ENCODE measurements around the gene DHRS11. TPM values are rescaled to one million over a fixed set of nuclear protein-coding genes. Genes with fewer than 3 reads are reported as not detected.

DHRS11 gene, protein sequence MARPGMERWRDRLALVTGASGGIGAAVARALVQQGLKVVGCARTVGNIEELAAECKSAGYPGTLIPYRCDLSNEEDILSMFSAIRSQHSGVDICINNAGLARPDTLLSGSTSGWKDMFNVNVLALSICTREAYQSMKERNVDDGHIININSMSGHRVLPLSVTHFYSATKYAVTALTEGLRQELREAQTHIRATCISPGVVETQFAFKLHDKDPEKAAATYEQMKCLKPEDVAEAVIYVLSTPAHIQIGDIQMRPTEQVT
- 12.9 and 19.1 TPM in 2 replicates for total RNA-seq (2014; rRNA removed; shearing (Covaris generic))
- polyA plus RNA-seq (2015; cell fraction: cytosol; rRNA removed): 23.6 and 28.0 TPM in 2 replicates
- polyA plus RNA-seq (2015; cell fraction: nucleus; rRNA removed): 60.3 and 62.5 TPM in 2 replicates

DNA sequence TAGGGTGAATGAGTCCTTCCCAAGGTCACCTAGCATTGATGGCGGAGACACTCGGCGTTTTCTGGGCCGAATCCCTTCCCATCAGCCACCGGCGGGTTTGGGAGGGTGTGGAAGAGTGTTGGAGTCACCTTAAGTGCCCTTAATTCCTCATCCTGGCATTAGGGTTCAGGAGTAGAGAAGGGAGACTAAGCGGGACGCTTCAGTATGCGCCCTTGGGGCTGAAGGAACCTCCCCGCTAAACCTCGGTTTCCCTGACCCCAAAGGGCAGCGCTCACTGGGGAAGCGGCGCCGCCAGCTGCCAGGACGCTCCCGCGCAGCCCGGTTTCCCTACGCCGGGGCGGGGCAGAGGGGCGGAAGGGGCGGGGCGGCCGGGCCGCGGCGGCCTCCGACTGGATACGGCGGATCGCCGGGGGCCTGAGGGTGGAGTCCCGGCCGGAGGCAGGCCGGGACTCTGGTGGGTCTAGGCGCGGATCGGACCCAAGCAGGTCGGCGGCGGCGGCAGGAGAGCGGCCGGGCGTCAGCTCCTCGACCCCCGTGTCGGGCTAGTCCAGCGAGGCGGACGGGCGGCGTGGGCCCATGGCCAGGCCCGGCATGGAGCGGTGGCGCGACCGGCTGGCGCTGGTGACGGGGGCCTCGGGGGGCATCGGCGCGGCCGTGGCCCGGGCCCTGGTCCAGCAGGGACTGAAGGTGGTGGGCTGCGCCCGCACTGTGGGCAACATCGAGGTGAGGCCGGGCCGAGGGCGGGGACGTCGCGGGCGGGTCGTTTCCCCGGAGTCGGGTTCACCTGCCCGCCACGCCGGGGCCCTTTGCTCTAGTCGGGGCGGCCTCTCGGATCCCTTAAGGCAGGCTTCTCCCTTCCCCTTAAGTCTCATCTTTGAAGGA lies at the start of gene DHRS11:
Gene DHRS11 (plus strand): TSS at position 446 of the 882 bp plus-strand sequence. CDS start 131 bp downstream, at position 577.
- in situ Hi-C loops (cut with HindIII; ENCODE audit: low pct_unique_long_range_greater_than_20kb, low sequenced_read_pairs): no loop called here
- peak; percentile 74 for DNase-seq (ENCODE audit: low read depth, low spot score)

DNA sequence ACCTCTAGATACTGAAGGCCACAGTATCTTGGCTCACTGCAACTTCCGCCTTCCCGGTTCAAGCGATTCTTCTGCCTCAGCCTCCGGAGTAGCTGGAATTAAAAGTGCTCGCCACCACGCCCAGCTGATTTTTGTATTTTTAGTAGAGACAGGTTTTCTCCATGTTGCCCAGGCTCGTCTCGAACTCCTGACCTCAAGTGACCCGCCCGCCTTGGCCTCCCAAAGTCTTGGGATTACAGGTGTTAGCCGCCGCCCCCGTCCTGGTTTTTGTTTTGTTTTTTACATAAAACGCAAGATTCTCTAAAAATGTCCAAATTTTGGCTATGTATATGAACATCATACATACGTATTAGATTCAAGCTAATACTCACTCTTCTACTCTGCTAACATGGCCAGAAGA lies 48.9 kb upstream of the DHRS11 start:
- in situ Hi-C loops (cut with HindIII; ENCODE audit: low pct_unique_long_range_greater_than_20kb, low sequenced_read_pairs): no loop called here
- DNase-seq (ENCODE audit: low read depth, low spot score): no peak

DNA sequence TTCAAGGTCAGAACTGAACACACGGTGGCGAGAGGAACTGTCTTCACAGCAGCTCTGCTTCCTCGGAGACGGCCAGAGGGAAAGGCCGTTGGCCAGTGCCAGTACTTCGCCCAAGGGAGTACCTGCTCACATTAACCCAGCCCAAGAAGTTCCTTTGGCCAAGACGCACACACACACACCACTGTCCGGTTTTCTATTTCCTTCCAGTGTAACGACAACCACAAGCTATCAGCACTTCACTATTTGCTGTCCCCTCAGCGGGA lies 47.7 kb upstream of the DHRS11 start:
- DNase-seq (ENCODE audit: low read depth, low spot score): peak; percentile 63
- in situ Hi-C loops (cut with HindIII; ENCODE audit: low pct_unique_long_range_greater_than_20kb, low sequenced_read_pairs): no loop called here

DNA sequence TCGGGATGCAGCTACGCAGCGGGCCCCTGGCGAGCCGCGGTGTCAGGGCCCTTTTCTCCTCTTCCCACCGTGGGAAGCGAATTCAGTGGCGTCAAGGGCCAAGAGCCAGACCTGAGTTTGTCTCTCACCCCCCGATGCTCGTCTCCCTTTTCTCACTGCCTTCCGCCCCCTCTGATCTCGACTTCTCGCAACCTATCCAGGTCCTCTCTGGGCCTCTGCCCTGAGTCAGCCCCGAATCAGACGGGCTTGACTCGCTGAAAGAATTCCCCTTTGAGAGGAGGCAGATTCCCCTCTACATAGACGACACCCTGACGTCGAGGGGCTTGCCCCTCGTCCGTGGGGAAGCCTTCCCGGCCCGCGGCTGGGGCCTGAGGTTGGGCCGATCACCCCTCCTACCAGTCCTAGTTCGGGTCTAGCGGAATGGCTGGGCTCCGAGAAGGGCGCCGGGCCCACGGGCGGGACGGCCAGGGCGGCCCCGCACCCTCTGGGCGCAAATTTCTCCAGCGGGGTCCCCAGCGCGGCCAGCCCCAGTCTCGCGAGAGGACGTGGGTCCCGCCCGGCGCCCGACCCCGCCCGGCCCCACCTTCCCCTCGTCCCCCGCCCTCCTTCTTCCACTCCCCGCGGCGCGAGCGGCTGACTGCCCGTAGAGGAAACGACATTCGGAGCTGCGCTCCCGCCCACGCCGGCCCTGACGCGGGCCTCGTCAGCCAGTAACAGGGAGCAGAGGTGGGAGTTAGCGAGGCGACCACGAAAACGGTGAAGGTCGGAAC lies 47.2 kb upstream of the DHRS11 start, which contains the start of gene GGNBP2:
Gene GGNBP2 (plus strand): TSS at position 613 of the 770 bp plus-strand sequence. CDS start 806 bp downstream, outside the sequence.
- in situ Hi-C loops (cut with HindIII; ENCODE audit: low pct_unique_long_range_greater_than_20kb, low sequenced_read_pairs): no loop called here
- DNase-seq (ENCODE audit: low read depth, low spot score): peak; percentile 91

DNA sequence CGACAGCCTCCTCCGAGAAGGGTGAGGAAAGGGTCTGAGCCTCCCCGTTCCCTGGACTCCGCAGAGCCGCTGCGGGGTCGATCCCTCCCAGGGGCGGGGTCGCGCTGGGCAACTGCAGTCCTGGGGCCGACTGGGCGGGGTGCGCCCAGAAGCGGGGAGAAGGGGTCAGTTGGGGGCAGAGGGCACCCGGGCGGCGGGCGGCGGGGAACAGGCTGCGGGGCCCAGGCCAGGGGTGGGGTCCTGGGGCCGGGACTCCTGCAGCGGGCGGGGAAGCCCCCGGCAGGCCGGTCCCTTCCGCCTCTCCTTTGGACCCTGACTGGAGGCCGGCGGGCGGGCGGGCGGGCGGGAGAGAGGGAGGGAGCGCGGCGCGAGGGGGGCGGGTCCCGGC lies 46.6 kb upstream of the DHRS11 start:
- DNase-seq (ENCODE audit: low read depth, low spot score): no peak
- in situ Hi-C loops (cut with HindIII; ENCODE audit: low pct_unique_long_range_greater_than_20kb, low sequenced_read_pairs): no loop called here

DNA sequence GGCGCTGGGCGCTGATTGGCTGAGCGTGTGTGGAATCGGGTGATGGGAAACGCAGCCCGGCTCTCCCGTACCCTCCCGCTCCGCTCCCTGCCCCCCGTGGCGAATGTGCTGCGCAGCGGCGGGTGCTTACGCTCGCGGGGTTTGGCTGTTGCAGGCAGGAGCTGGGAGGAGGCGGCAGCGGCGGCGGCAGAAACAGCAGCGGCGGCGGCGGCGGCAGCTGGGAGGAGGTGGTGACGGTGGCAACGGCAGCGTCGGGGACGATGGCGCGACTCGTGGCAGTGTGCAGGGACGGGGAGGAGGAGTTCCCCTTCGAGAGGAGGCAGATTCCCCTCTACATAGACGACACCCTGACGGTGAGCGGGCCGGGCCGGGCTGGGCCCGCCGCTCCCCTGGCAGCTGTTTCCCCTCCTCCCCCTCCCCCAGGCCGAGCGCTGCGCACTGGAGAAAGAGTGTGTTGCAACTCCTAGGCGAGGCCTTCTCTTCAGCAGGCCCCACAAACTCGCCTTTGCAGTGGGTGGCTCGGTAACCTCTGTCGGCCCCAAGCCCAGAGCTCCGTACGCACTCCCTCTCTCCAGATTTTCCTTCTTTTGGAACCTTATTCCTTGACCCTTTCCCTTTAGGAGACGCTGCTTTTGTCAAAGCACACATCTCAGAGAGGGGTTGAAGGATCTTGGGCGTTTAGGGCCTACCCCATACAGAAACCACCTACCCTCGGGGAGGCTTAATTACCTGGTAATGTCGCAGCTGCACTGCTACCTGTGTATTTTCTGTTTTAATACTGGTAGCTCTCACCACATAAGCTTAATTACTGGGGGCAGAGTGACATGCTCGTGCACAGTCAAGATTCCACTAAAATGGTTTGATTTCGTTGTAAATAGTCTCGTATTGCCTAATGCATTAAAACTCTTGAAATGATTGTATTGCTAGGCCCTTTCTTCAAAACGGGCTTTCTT lies 45.9 kb upstream of the DHRS11 start:
- in situ Hi-C loops (cut with HindIII; ENCODE audit: low pct_unique_long_range_greater_than_20kb, low sequenced_read_pairs): no loop called here

DNA sequence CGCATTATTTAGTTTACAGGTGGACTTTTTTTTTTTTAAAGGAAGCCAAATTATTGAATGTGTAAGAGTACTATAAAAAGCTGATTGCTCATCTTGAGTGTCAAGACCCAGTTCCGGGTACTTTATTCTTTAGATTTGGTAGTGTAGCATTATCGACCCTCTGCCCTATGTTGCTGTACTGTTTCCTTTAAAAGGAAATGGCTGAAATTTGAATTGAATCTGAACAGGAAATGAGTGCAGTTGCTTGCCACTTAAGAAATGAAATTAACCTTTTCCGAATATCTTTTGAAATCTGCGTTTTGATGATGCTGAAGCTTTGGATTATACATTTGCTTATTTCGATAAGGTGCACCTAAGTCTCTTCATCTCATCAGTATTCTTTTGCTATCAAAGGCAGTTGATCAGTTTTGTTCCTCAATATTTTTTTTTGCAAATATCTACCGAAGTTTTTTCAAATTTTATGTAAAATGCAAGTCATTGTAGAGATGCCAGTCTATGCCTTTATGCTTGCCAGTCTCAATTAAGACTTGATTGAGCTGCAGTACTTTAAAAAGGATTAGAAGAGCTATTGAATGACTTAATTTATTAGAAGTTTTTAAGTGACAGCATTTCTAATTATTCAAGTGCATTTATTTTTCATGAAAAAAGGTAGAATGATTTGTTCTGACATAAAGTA lies 45.1 kb upstream of the DHRS11 start:
- in situ Hi-C loops (cut with HindIII; ENCODE audit: low pct_unique_long_range_greater_than_20kb, low sequenced_read_pairs): no loop called here
- DNase-seq (ENCODE audit: low read depth, low spot score): no peak

More for the DNA sequence above, 45.9 kb upstream of the DHRS11 start:
- DNase-seq (ENCODE audit: low read depth, low spot score): peak; percentile 96

DNA sequence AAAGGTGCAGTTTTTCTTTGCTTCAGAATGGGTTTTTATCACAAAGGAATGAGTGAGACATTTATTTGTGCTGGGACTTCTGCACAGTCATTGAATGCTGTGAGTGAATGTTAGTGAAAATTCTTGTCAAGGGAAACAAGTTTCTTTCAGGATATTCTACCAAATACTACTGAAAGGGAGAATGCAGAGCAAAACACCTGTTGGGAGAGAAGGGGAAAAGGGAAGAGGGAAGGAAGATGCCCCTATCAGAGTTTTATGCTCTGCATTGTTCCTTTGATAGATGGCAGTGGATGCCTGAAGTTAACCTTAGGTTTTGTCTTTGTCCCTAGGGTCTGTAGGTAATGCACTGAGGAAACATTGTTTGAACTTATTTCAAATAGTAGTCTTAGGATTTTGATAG lies 43.9 kb upstream of the DHRS11 start:
- in situ Hi-C loops (cut with HindIII; ENCODE audit: low pct_unique_long_range_greater_than_20kb, low sequenced_read_pairs): no loop called here
- DNase-seq (ENCODE audit: low read depth, low spot score): no peak

DNA sequence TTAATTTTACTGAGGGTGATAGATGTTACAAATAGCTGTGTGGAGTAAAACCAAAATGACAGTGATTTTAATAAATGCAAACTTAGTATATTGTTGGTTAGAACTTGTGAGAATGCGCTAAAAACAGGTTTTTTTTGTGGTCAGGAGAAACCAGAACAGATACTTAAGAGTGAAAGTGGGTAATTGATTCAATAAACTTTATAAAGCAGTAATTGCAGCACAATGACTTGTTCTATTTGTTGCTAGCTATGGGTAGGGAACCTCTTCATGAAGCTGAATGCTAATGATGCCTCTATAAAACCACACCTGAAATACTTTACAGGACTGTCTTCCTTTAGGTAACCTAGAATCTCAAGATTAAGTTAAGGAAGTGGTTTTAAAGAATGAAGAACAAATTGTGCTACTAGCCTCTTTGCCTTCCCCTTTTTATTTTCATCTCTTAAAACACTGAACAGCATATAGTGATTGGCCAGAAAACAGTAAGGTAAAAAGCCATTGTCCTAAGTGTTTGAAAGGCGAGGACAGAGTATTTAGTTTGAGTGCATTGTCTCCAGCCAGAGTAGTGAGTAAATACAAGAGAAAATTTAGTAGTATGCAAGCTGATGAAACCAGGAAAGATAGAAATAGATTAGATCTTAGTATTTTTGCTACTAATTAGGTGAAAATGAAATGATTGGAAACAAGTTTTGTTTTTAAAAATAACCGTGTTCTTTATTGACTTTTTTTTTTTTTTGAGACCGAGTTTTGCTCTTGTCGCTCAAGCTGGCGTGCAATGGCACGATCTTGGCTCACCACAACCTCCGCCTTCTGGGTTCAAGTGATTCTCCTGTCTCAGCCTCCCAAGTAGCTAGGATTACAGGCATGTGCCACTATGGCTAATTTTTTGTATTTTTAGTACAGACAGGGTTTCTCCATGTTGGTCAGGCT lies 40.9 kb upstream of the DHRS11 start:
- no peak for DNase-seq (ENCODE audit: low read depth, low spot score)
- in situ Hi-C loops (cut with HindIII; ENCODE audit: low pct_unique_long_range_greater_than_20kb, low sequenced_read_pairs): no loop called here

DNA sequence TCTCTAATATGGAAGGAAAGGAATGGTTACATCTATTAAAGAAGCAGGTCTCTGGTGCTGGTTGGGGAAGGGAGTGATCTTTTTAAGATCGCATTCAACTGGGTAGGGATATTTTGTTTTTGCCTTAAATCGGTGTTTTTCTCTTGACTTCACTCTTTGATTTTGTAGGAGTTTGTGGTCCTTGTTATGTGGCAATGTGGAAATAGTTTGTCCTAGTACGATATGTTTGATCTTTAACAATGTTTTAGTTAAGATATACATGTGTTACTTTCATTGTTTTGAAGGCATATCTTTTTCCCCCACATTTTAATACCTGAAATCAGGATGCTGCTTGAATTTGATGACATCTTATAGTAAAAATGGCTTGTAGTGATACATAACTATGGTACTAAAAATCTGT lies 38.2 kb upstream of the DHRS11 start:
- in situ Hi-C loops (cut with HindIII; ENCODE audit: low pct_unique_long_range_greater_than_20kb, low sequenced_read_pairs): no loop called here
- no peak for DNase-seq (ENCODE audit: low read depth, low spot score)

DNA sequence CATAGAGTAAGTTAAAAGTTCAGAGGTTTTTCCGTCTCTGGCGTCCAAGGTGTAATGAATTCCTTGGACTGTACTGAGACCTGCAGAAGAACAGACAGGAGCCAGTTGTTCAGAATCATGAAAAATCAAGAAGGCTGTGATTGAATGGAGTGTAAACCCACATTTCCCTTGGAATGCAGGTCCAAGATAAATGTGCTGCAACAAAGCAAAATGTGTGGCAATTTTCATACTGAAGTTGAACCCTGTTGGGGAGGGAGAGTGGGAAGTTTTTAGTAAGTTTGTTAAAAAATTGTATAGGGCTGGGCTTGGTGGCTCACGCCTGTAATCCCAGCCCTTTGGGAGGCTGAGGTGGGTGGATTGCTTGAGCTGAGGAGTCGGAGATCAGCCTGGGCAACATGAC lies 25.6 kb upstream of the DHRS11 start:
- no peak for DNase-seq (ENCODE audit: low read depth, low spot score)
- in situ Hi-C loops (cut with HindIII; ENCODE audit: low pct_unique_long_range_greater_than_20kb, low sequenced_read_pairs): no loop called here

DNA sequence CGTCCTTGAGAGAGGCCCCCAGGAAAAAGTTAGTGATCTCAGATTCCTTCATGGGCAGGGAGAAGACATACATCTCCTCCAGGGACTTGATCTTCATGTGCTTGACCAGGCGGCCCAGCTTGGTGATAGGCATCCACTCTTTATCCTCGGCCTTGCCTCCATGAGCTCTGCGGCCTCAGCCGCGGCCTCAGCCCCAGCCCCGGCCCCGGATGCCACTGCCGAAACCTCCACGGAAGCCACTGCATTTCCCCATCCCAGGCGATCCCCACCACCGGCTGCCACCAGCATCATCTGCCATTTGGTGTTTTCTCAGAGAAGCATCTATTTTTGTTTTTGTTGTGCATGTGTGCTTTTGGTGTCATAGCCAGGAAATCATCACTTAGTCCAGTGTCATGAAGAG lies 16.7 kb upstream of the DHRS11 start:
- in situ Hi-C loops (cut with HindIII; ENCODE audit: low pct_unique_long_range_greater_than_20kb, low sequenced_read_pairs): no loop called here
- DNase-seq (ENCODE audit: low read depth, low spot score): no peak

DNA sequence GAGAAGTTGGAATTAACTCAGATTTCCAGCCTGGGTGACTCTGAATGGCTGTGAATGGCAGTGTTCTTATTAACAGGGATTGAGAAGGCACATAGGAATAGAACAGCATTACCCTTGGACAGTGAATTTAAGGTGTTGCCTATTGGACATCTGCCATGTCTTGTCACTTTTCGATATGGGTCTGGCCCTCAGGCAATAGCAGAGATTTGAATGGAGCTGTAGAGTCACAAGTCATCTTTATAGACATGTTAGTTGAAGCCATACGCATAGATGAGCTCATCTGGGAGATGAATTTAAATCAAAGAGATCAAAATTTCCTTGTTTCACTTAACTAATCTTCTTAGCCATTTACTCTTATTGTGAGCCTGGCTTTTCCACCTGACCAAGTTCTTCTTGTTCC lies 14.9 kb upstream of the DHRS11 start:
- in situ Hi-C loops (cut with HindIII; ENCODE audit: low pct_unique_long_range_greater_than_20kb, low sequenced_read_pairs): no loop called here
- peak; percentile 15 for DNase-seq (ENCODE audit: low read depth, low spot score)

DNA sequence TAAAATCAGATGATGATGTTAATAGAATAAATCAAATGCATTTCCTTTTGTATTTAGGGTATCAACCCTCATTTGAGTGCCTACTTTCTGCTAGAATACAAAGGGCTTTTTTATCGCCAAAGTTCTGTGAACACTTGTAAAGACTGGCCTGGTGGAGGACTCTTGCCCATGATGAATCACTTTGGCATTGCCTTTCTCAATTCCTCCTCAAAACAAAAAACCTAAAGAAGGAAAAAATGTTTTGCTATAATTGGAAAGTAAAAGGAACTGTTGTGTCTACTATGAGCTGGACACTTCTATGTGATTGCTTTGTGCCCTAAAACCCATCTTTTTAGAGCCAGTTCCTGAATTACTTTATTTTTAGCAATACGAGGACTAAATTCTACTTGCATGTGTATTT lies 13.0 kb upstream of the DHRS11 start:
- in situ Hi-C loops (cut with HindIII; ENCODE audit: low pct_unique_long_range_greater_than_20kb, low sequenced_read_pairs): no loop called here
- DNase-seq (ENCODE audit: low read depth, low spot score): peak; percentile 89

DNA sequence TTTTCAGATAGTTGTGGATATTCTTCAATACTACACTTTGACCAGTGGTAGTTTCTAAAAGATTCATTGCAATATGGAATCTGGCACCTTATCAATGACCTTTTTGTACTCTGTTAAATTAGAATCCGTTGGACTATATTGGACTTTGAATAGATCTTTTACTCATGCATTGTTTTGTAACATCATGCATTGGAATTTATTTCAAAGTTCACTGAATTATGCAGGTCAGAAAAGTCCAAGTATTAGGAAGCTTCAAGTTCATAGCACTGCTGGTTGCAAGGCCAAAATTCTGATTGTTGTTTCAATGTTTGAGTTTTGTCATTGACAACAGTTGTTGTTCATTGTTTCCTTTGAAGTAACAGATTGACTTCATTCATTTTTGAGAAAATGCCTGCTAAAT lies 7.9 kb upstream of the DHRS11 start:
- in situ Hi-C loops (cut with HindIII; ENCODE audit: low pct_unique_long_range_greater_than_20kb, low sequenced_read_pairs): no loop called here

DNA sequence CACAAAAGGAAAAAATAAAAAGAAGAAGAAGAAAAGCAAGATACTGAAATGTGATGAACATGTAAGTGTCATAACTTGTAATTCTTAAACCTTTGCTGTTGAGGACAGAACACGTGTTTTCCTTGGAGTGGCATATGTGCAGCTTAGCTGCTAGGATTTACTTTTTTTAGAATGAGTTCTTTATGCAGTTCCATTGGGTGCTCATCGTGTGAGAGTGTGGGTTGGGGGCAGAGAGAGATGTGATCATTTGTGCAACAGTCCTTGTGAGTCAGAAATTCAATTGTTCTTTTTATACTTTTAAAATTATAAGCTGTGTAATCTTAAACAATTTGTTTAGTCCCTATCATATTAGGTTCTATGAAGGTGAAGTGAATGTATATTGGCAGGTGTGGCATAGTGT lies 5.5 kb upstream of the DHRS11 start:
- no peak for DNase-seq (ENCODE audit: low read depth, low spot score)
- in situ Hi-C loops (cut with HindIII; ENCODE audit: low pct_unique_long_range_greater_than_20kb, low sequenced_read_pairs): no loop called here

More for the DNA sequence above, 7.9 kb upstream of the DHRS11 start:
- DNase-seq (ENCODE audit: low read depth, low spot score): no peak

Measured in SK-MEL-5 (cell line).